Measurements from ENCODE around the gene RRP12. TPM values are rescaled to one million over a fixed set of nuclear protein-coding genes. Genes with fewer than 3 reads are reported as not detected.

RRP12 gene
- polyA plus RNA-seq, 1 of the 3 experiments (the other 2 are of a cell fraction) = 46.4 TPM

GRCh38 chr10:97434557-97434956, 33.4 kb upstream of the RRP12 start:
- H3K4me1 ChIP-seq (ENCODE audit: control insufficient read depth in 1 of 2, insufficient read depth in 2 of 2, low read depth in 1 of 2, low read length in 1 of 2) = 0 out of 4 replicates have a peak, but pooled peaks cover 0 to 3% of the 10 kb centered on the region in 2 experiments
- H3F3A ChIP-seq (replicated peaks; ENCODE audit: insufficient read depth) = peaks cover 44% of the 10 kb centered on the region
- no peaks in the 10 kb centered on the region for H3K9me3 ChIP-seq
- peaks cover 3% of the 10 kb centered on the region; the same call in 1 of the 2 replicates for H4K20me1 ChIP-seq (ENCODE audit: insufficient read depth)
- peaks cover 50 to 63% of the 10 kb centered on the region in 2 experiments for H3K36me3 ChIP-seq (replicated peaks in 1 of 2; ENCODE audit: control insufficient read depth in 1 of 2, insufficient read depth in 2 of 2, low read length in 1 of 2)
- H3K9me2 ChIP-seq = no peaks in the 10 kb centered on the region
- no peak overlapping the region for H3K27ac ChIP-seq (ENCODE audit: low read depth in 2 of 2, low read length in 1 of 2)
- no peak overlapping the region for H3K4me3 ChIP-seq (ENCODE audit: low read depth in 2 of 2, low read length in 1 of 2)
- H3K79me2 ChIP-seq (ENCODE audit: insufficient read depth) = peaks cover 20% of the 10 kb centered on the region
- H3K27me3 ChIP-seq (ENCODE audit: insufficient read depth) = no peaks in the 10 kb centered on the region
- ChIA-PET POLR2A (interaction anchor here (0.9 kb wide), 1 partner anchor 10 kb away, joined by 3 read pairs; no protein-coding TSS in a partner anchor), CTCF (interaction anchor here (0.7 to 1.6 kb wide), 3 partner anchors 26 to 138 kb away, joined by 3 to 5 read pairs (median 3); partner anchors contain the start of gene ANKRD2)
- no peak overlapping the region for H3K9ac ChIP-seq
- H3K4me2 ChIP-seq = no peak overlapping the region
- no peak for DNase-seq
- H2AFZ ChIP-seq (ENCODE audit: low read depth) = no peak overlapping the region
- no peak for TF ChIP-seq RCOR1 (IDR thresholded peaks at IDR 0.05; ENCODE audit: low read length)
- TF ChIP-seq SMC3 (IDR thresholded peaks at IDR 0.05; ENCODE audit: low read depth, low read length) = no peak
- TF ChIP-seq REST (IDR thresholded peaks at IDR 0.05; ENCODE audit: low read depth, low read length) = no peak
- no peak for TF ChIP-seq TEAD4 (IDR thresholded peaks at IDR 0.05; ENCODE audit: borderline replicate concordance, insufficient read depth)
- TF ChIP-seq RFX5 (IDR thresholded peaks at IDR 0.05; ENCODE audit: low read length) = no peak
- TF ChIP-seq FOXM1 (IDR thresholded peaks at IDR 0.05; ENCODE audit: low read depth) = no peak
- no peak for TF ChIP-seq RAD21 (IDR thresholded peaks at IDR 0.05; ENCODE audit: low read length)
- no peak for TF ChIP-seq NFIC (IDR thresholded peaks at IDR 0.05; ENCODE audit: borderline replicate concordance)
- TF ChIP-seq MXI1 (IDR thresholded peaks at IDR 0.05; ENCODE audit: low read depth, low read length) = no peak
- TF ChIP-seq TAF1 (IDR thresholded peaks at IDR 0.05; ENCODE audit: borderline replicate concordance, low read depth, low read length) = no peak
- TF ChIP-seq EP300 (IDR thresholded peaks at IDR 0.05; ENCODE audit: borderline replicate concordance in 1 of 2, low read depth in 1 of 2, low read length in 1 of 2) = no peak
- no peak for TF ChIP-seq JUND (IDR thresholded peaks at IDR 0.05)
- no peak for TF ChIP-seq GABPA (IDR thresholded peaks at IDR 0.05; ENCODE audit: low read depth)
- no peak for TF ChIP-seq ELF1 (IDR thresholded peaks at IDR 0.05)
- WGBS (ENCODE audit: low lambda C conversion rate) = 100% methylated on average over 1 of the region's 1 CpG

DNA sequence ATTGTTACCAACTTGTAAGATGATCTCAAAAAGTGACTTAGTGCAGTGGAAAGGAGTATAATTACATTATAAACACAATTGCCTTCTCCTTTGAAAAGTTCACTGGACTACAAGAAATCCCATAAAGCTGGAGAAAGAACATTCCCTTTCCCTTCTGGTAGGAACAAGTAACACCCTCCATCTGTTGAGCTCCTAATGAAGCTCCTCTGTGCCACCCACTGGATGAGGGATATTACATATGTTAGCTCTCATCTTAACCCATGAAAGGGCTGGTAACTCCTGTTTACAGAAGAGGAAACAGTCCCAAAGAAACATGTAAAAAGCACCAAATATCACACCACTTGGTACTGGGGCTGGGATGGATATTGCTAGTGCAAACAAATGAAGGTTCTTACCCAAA, 32.9 kb upstream of the RRP12 start:
- no peak overlapping the region for H3K27ac ChIP-seq (ENCODE audit: low read depth in 2 of 2, low read length in 1 of 2)
- H3K9me2 ChIP-seq = no peaks in the 10 kb centered on the region
- no peak for DNase-seq
- no peak for TF ChIP-seq GABPA (IDR thresholded peaks at IDR 0.05; ENCODE audit: low read depth)
- TF ChIP-seq RAD21 (IDR thresholded peaks at IDR 0.05; ENCODE audit: low read length) = no peak
- TF ChIP-seq RFX5 (IDR thresholded peaks at IDR 0.05; ENCODE audit: low read length) = no peak
- TF ChIP-seq MEF2A (IDR thresholded peaks at IDR 0.05; ENCODE audit: borderline replicate concordance, low read depth) = no peak
- TF ChIP-seq MXI1 (IDR thresholded peaks at IDR 0.05; ENCODE audit: low read depth, low read length) = no peak
- no peak for TF ChIP-seq ELF1 (IDR thresholded peaks at IDR 0.05)
- TF ChIP-seq EZH2phosphoT487 (IDR thresholded peaks at IDR 0.05; ENCODE audit: borderline replicate concordance, low read depth) = no peak
- TF ChIP-seq FOXJ3 (CRISPR knock-in tag; IDR thresholded peaks at IDR 0.05) = no peak
- TF ChIP-seq JUND (IDR thresholded peaks at IDR 0.05) = no peak
- TF ChIP-seq, protein P1, sequence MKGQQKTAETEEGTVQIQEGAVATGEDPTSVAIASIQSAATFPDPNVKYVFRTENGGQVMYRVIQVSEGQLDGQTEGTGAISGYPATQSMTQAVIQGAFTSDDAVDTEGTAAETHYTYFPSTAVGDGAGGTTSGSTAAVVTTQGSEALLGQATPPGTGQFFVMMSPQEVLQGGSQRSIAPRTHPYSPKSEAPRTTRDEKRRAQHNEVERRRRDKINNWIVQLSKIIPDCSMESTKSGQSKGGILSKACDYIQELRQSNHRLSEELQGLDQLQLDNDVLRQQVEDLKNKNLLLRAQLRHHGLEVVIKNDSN (IDR thresholded peaks at IDR 0.05; ENCODE audit: borderline replicate concordance, low read depth) = no peak
- TF ChIP-seq, protein P2, sequence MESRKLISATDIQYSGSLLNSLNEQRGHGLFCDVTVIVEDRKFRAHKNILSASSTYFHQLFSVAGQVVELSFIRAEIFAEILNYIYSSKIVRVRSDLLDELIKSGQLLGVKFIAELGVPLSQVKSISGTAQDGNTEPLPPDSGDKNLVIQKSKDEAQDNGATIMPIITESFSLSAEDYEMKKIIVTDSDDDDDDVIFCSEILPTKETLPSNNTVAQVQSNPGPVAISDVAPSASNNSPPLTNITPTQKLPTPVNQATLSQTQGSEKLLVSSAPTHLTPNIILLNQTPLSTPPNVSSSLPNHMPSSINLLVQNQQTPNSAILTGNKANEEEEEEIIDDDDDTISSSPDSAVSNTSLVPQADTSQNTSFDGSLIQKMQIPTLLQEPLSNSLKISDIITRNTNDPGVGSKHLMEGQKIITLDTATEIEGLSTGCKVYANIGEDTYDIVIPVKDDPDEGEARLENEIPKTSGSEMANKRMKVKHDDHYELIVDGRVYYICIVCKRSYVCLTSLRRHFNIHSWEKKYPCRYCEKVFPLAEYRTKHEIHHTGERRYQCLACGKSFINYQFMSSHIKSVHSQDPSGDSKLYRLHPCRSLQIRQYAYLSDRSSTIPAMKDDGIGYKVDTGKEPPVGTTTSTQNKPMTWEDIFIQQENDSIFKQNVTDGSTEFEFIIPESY (IDR thresholded peaks at IDR 0.05; ENCODE audit: borderline replicate concordance, low read depth) = no peak
- no peak for TF ChIP-seq NRF1 (IDR thresholded peaks at IDR 0.05; ENCODE audit: low read depth, low read length)
- TF ChIP-seq CHD2 (IDR thresholded peaks at IDR 0.05; ENCODE audit: low read length, partially characterized antibody) = no peak
- no peak for TF ChIP-seq RXRA (IDR thresholded peaks at IDR 0.05; ENCODE audit: borderline replicate concordance, low read depth)
- no peak for TF ChIP-seq SMC3 (IDR thresholded peaks at IDR 0.05; ENCODE audit: low read depth, low read length)

More for the DNA sequence above, 32.9 kb upstream of the RRP12 start:
- peaks cover 53 to 67% of the 10 kb centered on the region in 2 experiments for H3K36me3 ChIP-seq (replicated peaks in 1 of 2; ENCODE audit: control insufficient read depth in 1 of 2, insufficient read depth in 2 of 2, low read length in 1 of 2)
- H3F3A ChIP-seq (replicated peaks; ENCODE audit: insufficient read depth) = peaks cover 47% of the 10 kb centered on the region
- H3K9ac ChIP-seq = no peak overlapping the region
- H2AFZ ChIP-seq (ENCODE audit: low read depth) = no peak overlapping the region
- H3K4me2 ChIP-seq = no peak overlapping the region
- no peaks in the 10 kb centered on the region for H3K9me3 ChIP-seq
- ChIA-PET CTCF (interaction anchor here (0.7 to 1.6 kb wide), 3 partner anchors 26 to 139 kb away, joined by 3 to 5 read pairs (median 3); partner anchors contain the start of gene ANKRD2), POLR2A (interaction anchor here (0.9 kb wide), 1 partner anchor 11 kb away, joined by 3 read pairs; no protein-coding TSS in a partner anchor)
- H3K4me3 ChIP-seq (ENCODE audit: low read depth in 2 of 2, low read length in 1 of 2) = no peak overlapping the region
- H3K79me2 ChIP-seq (ENCODE audit: insufficient read depth) = peaks cover 25% of the 10 kb centered on the region
- H4K20me1 ChIP-seq (ENCODE audit: insufficient read depth) = peaks cover 8% of the 10 kb centered on the region
- no peaks in the 10 kb centered on the region for H3K27me3 ChIP-seq (ENCODE audit: insufficient read depth)
- H3K4me1 ChIP-seq (ENCODE audit: control insufficient read depth in 1 of 2, insufficient read depth in 2 of 2, low read depth in 1 of 2, low read length in 1 of 2) = 0 out of 4 replicates have a peak, but pooled peaks cover 0 to 8% of the 10 kb centered on the region in 2 experiments
